GM12873 (cell line): ENCODE data around the gene CES2.

Experiments
- CTCF ChIP-seq: IDR thresholded peaks from 2 replicates; pipeline ENCODE4 v1.5.1; 2012; ENCODE audit warnings: low read depth, mild to moderate bottlenecking, moderate library complexity, low read length, control low read depth; ENCODE audit not compliant: insufficient read depth; ENCODE audit errors: missing control alignments

Gene CES2

DNA sequence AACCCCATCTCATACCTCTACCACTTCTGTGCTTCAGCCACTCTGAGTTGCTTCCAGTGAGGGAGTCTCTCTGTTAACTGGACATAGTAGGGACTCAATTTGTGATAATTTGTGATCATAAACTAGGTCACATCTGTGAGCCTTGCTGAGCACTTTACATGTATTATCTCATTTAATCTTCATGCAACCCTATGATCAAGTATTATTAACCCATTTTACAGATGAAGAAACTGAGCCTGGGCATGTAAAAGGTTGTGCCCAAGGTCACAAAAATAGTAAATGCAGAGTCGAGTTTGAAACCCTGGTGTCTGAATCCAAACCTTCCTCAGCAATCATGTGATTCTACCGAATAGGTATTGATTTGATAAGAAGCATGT is 36.4 kb upstream of the CES2 start:
- no peak for TF ChIP-seq CTCF

DNA sequence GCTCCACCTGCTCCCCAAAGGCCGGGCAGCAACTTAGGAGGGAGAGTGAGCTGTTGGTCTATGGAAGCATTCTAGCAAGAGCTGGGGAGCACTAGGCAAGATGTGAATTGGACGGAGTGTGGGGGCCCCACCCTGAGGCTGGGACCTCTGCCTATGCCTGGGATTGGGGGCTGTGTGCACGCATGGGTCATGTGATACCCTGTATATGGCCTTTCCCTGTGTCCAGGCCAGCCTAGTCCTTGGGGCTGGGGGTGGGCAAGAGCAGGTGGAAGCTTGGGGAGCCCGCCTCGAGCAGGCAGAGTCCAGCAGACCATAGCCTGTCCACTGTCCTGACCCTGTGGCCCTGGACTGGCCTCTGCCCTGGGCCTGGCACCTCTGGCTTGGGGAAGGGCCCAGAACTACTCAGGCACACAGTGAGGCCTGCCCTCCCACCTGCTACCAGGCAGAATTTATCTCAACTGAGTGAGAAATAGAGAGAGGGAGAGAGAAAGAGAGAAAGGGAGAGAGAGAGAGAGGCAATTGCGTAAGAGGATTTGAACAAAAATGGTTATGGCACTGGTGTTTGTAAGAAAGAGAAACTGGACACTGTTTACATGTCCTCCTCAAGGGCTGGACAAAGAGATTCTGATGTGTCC is 35.9 kb upstream of the CES2 start:
- TF ChIP-seq CTCF, result no peak

DNA sequence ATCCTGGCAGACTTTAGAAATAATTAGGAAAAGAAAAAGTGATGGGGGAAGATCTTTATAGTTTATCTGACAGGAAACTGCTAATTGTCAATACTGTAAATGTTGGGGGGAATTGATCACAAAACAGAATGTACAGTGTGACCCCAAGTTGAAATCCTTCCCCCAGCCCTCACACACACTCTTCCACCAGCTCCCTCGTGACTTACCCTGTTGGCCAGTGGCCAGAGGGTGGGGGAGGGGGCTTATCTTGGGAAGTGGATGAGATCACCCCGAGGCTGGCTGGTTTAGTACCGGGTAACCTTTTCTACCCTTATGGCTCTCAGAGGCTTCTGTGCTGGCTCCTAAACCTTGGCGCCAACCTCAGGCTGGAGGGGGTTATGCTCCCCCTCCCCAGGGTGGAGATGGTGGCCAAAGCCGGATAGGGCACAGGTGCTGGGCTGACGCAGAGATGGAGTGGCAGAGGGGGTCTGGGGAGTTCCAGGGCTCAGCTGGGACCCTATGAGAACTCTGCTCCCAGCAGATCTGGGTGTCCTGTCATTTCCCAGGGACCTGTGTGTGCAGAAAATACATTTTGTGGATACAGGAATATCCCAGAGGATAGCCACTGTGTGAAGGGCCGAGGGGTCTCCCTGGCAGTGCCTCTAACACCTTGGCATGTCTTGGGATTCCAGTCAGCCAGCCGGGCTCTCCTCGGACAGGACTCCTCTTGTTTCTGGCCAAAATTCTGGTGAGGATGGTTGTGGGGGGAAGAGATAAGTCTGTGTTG is 35.2 kb upstream of the CES2 start:
- no peak for TF ChIP-seq CTCF

- no peak for TF ChIP-seq CTCF
Observed at GRCh38 chr16:66900721-66901441, 34.4 kb upstream of the CES2 start.

DNA sequence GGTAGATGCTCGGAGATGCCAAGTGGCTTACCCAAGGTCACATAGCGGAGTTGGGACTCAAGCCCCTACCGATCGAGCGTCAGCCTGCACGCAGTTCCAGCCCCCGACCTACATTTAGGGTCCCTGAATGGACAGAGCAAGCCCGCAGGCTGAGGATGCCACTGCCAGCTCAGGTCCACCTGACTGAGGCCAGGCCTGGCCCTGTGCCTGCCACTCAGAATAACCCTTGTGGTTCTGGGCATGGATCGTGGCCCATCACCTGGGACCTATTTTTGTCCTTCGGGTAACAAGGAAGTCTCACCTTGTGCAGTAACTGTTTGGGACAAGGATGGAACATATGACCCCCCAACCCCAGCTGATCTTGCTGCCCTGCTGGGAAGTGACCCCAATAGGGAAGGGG is 33.7 kb upstream of the CES2 start:
- no peak for TF ChIP-seq CTCF

GRCh38 chr16:66902648-66903543 is 32.4 kb upstream of the CES2 start:
- no peak for TF ChIP-seq CTCF
